Coronary artery (tissue), 2 donors: ENCODE results near the gene HTRA3.

Experiments
- DNase-seq: peaks from one replicate; pipeline ENCODE4 v3.0.0-alpha.2; 2017; ENCODE audit warnings: low spot score
- H3K27ac ChIP-seq, 2 donors: fragments of 200-600 bp; sonication (generic); one replicate each; pipeline ENCODE4 v1.5.1; 2016 to 2019
- H3K4me3 ChIP-seq: fragments of 200-600 bp; sonication (generic); 2 replicates; pipeline ENCODE4 v1.5.1; 2016; ENCODE audit warnings: mild to moderate bottlenecking, moderate library complexity
- TF ChIP-seq, protein P1 (sequence below): fragments of 200-600 bp; sonication (generic); IDR thresholded peaks from one replicate; pipeline ENCODE4 v1.5.1; 2019; ENCODE audit warnings: antibody characterized with exemption

HTRA3 gene

DNA sequence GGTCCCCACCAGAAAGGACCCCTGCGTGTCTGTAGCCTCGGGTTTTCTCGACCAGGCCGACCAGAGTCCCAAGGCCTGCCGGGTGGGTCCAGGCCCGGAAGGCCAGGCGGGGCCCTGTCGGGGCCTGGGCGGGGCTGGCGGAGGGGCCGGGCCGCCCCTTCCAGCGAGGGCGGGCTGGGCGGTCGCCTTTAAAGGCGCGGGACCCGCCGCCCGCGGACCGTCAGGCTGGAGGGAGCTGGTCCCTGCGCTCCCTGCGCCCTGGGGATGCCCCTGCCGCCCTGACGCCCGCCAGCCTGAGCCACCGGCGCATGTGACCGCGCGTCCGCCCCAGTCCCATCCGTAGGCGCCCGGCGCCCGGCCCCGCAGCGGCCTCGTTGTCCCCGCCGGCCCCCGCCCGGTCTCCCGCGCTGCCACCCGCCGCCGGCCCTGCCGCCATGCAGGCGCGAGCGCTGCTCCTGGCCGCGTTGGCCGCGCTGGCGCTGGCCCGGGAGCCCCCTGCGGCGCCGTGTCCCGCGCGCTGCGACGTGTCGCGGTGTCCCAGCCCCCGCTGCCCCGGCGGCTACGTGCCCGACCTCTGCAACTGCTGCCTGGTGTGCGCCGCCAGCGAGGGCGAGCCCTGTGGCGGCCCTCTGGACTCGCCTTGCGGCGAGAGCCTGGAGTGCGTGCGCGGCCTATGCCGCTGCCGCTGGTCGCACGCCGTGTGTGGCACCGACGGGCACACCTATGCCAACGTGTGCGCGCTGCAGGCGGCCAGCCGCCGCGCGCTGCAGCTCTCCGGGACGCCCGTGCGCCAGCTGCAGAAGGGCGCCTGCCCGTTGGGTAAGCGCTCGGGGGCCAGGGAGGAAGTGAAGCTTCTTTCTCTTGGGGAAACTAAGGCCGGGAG is at the start of gene HTRA3:
Gene HTRA3 (plus strand): TSS at position 220 of the 883 bp plus-strand sequence. CDS start 215 bp downstream, at position 435.
- TF ChIP-seq, protein P1, sequence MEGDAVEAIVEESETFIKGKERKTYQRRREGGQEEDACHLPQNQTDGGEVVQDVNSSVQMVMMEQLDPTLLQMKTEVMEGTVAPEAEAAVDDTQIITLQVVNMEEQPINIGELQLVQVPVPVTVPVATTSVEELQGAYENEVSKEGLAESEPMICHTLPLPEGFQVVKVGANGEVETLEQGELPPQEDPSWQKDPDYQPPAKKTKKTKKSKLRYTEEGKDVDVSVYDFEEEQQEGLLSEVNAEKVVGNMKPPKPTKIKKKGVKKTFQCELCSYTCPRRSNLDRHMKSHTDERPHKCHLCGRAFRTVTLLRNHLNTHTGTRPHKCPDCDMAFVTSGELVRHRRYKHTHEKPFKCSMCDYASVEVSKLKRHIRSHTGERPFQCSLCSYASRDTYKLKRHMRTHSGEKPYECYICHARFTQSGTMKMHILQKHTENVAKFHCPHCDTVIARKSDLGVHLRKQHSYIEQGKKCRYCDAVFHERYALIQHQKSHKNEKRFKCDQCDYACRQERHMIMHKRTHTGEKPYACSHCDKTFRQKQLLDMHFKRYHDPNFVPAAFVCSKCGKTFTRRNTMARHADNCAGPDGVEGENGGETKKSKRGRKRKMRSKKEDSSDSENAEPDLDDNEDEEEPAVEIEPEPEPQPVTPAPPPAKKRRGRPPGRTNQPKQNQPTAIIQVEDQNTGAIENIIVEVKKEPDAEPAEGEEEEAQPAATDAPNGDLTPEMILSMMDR = no peak
- Histone ChIP-seq H3K27ac (peak within 1 kb of the TSS in 1 of 2 donors; percentile 71), H3K4me3 (peak within 1 kb of the TSS; percentile 69)
- DNase-seq = no peak

DNA sequence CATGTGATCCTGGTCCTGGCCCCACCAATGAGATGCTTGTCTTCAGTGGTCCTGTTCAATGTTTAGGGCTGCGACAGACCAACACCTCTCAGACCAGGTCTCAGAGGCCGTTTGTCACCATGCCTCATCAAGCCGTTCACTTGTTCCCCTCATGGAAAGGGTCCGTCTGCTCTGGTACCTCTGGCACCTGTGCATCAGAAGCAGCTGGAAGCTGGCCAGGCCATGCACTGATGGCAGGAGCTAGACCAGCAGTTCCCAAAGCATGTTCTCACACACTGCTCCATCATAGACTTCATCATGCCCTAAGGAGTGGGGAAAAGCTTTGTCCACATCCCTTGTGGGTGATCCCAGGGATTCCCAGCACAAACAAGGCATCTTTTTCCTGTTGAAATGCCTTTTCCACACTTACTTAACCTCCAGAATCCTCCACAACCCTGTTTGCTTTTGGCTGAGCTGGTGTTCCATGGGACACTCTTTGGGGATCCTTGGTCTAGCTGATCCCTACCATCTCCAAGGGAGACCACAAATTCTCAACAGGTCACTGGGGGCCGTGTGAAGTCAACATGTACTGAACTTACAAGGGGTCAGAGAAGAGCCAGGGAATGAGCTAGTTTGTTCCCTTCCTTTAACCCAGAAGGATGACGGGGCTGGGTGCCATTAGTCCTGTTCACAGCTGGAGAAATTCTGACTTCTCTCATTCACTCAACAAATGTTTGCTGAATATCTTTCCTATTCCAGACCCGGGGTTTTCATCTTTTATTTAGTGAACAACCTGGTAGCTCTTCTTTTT is 48.7 kb upstream of the HTRA3 start:
- TF ChIP-seq, protein P1 = no peak
- no peak for DNase-seq
- Histone ChIP-seq H3K4me3 (no peak overlapping the region), H3K27ac (peak overlapping the region in 1 of 2 donors; percentile 70)

DNA sequence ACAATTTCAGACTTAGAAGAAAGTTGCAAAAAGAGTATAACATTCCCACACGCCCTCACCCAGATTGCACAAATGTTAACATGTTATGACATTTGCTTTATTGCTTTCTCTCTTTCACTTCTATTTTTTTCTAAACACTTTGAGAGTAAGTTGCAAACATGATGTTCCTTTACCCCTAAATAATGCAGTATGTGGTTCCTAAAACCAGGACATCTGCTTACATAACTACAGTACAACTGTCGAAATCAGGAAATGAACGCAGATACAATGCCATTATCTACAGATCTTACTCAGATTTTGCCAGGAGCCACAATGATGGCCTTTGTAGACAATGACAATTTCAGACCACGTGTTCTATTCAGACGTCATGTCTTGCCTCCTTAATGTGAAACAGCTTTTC is 48.1 kb upstream of the HTRA3 start:
- H3K4me3 ChIP-seq = no peak overlapping the region
- DNase-seq = no peak
- TF ChIP-seq, protein P1 = no peak
- no peak overlapping the region for H3K27ac ChIP-seq

DNA sequence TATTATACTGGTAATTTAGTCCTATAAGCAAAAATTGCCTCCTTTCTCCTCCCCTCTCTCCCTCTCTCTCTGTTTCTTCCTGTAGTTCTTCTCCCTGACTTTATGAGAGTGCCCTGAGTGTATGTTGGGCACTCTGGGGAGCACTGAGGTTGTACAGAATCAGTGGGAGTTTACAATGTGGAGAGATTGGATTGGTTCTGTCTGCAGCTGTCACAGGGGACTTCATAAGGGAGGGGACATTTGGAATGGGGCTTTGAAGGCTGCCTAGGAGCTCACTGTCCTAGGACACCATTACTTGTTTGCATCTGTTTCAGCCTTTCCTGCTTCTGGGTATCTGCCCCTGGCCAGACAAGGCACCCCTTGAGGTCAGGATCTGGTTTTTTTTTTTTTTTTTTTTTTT is 47.6 kb upstream of the HTRA3 start:
- Histone ChIP-seq H3K4me3 (no peak overlapping the region), H3K27ac (peak overlapping the region in 1 of 2 donors; percentile 72)
- no peak for DNase-seq
- TF ChIP-seq, protein P1 = no peak

DNA sequence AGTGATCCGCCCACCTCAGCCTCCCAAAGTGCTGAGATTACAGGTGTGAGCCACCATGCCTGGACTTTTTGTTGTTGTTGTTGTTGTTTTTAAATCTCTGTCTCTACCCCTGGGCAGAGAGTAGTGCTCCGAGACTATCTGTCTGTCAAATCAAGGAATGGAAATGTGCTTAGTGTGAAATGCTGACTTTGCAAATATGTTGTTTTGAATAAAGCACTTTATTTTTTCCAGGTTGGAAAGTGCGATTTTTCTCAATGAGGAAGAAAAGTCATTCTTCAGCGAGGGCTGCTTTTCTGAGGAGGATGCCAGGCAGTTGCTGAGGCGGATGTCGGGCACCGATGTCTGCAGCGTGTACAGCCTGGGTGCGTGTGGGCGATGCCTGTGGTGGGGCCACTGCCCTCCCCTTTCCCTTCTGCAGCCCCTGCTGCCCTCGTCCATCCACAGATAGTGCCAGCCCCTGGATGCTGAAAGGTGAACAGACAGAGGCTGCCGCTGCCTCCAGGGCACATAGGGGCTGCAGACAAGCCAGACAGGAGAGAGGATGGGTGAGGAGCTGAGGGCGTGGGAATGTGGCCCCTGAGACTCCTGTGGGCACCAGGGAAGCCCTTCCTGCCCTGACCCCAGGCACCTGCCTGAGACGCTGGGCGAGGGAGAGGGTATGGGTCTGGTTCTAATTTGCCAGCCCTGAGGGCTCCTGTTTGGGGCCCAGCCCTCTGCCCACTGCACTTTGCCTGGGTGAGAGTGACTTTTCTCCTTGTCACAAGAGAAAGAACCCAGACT is 46.8 kb upstream of the HTRA3 start:
- H3K4me3 ChIP-seq = no peak overlapping the region
- H3K27ac ChIP-seq = no peak overlapping the region
- TF ChIP-seq, protein P1 = no peak
- DNase-seq = no peak

DNA sequence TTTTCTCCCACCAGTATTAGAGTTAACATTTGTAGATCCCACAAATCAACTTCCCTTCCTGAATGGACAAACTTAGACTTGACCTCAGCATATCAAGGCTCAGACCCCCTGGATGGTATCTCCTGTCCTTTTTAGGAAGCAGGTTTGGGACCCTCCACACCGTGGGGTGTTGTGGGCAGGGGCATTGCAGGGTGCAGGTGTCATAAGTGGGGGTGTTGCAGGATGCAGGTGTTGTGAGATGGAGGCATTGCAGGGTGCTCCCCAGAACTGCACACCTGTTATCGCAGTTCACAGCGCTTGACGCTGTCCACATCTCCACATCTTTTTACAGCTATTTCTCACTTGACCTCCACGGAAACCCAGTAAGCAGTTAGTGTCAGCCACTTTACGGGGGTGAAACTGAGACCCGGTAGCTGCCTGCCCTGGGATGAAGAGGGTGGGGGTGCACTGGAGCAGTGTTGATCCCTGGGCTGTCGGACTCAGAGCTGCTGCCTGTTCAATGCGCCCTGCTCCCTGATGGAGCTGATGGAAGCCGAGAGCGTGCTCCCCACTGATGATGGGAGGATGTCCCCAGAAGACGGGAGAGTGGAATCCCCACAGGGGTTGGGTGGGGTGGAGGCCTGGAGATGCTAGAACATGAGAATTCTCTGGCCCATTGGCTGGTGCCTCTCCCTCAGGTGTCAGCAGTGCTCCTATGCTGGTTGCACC is 45.1 kb upstream of the HTRA3 start:
- DNase-seq = no peak
- TF ChIP-seq, protein P1 = no peak
- Histone ChIP-seq H3K27ac (no peak overlapping the region), H3K4me3 (no peak overlapping the region)
